Measurements from ENCODE around the gene ESPN. TPM values are rescaled to one million over a fixed set of nuclear protein-coding genes. Genes with fewer than 3 reads are reported as not detected.

The ESPN gene
- total and polyA plus RNA-seq, 2 of the 8 experiments (the other 6 are each of a cell fraction or from before 2014, with no cell fraction given): 5.2 to 16.3 TPM

DNA sequence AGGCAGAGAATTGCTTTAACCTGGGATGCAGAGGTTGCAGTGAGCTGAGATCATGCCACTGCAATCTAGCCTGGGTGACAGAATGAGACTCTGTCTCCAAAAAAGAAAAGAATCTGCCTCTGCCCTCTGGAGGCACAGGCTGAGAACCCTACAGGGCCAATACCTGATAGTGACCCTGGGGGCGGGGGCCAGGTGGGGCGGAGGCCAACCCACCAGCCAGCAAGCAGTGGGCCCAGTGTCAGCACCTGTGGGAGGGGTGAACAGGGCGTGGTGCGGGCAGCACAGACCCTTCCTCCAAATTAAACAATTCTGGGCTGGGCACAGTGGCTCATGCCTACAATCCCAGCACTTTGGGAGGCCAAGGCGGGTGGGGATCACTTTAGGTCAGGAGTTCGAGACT, 85.9 kb downstream of the ESPN start:
- WGBS, 2 experiments (ENCODE audit: extremely low coverage in 1 of 2, insufficient coverage in 1 of 2, insufficient read length in 1 of 2, insufficient replicate concordance in 2 of 2, low coverage in 1 of 2, low lambda C conversion rate in 2 of 2, missing lambda C conversion rate in 1 of 2): 83% methylated on average over 3 of the region's 6 CpGs; no CpG with 5 or more reads in 1 of the 2 experiments
- POLR2A ChIA-PET (ENCODE audit: partially characterized antibody): no interaction called here
- TF ChIP-seq SIX5 (IDR thresholded peaks at IDR 0.05; ENCODE audit: low read depth, low read length): no peak

More for the DNA sequence above, 85.9 kb downstream of the ESPN start:
- Histone ChIP-seq H2AFZ (ENCODE audit: low read length) (no peak overlapping the region), H3K4me3 (ENCODE audit: extremely low read depth in 1 of 4, insufficient read depth in 2 of 4, low read depth in 3 of 4, low read length in 4 of 4) (no peak overlapping the region), H2BK5ac (ENCODE audit: low read depth, low read length) (no peak overlapping the region), H2BK20ac (ENCODE audit: low read length) (no peak overlapping the region), H3K36me3 (ENCODE audit: control insufficient read depth in 2 of 4, insufficient read depth in 4 of 4, low read length in 3 of 4) (no peaks in the 10 kb centered on the region), H3K18ac (ENCODE audit: extremely low read depth, low read length) (no peak overlapping the region), H3K27ac (ENCODE audit: low read depth, low read length) (no peak overlapping the region), H3K9me3 (ENCODE audit: insufficient read depth in 2 of 2, low read depth in 1 of 2, low read length in 1 of 2) (no peaks in the 10 kb centered on the region), H2BK15ac (ENCODE audit: low read length) (no peak overlapping the region), H4K8ac (ENCODE audit: extremely low read depth, insufficient read depth, low read length) (no peak overlapping the region), H3K4me1 (replicated peaks in 1 of 4; ENCODE audit: control insufficient read depth in 3 of 4, insufficient read depth in 4 of 4, low read length in 3 of 4) (no peaks in the 10 kb centered on the region; a peak in 3 of 7 replicates), H3K23me2 (ENCODE audit: low read depth, low read length) (no peaks in the 10 kb centered on the region), H3K27me3 (replicated peaks in 1 of 4; ENCODE audit: control insufficient read depth in 3 of 4, extremely low read depth in 1 of 4, insufficient read depth in 3 of 4, low read length in 3 of 4) (no peaks in the 10 kb centered on the region), H3K56ac (replicated peaks; ENCODE audit: insufficient read length, low read depth, low read length) (no peak overlapping the region), H3K79me2 (ENCODE audit: control insufficient read depth in 1 of 2, insufficient read depth in 2 of 2, low read length in 2 of 2) (no peaks in the 10 kb centered on the region), H3K79me1 (ENCODE audit: low read depth, low read length) (no peaks in the 10 kb centered on the region), H3K4me2 (ENCODE audit: insufficient read depth in 1 of 2, low read depth in 2 of 2, low read length in 2 of 2) (no peak overlapping the region), H2BK12ac (ENCODE audit: low read depth, low read length) (no peak overlapping the region), H3K4ac (replicated peaks; ENCODE audit: insufficient read length, low read depth, low read length) (no peak overlapping the region), H3K9ac (replicated peaks in 1 of 4; ENCODE audit: extremely low read depth in 1 of 4, low read depth in 3 of 4, low read length in 3 of 4) (no peak overlapping the region), H4K20me1 (replicated peaks in 1 of 2; ENCODE audit: control insufficient read depth in 1 of 2, insufficient read depth in 2 of 2, low read length in 2 of 2) (no peaks in the 10 kb centered on the region), H3K23ac (ENCODE audit: insufficient read length) (no peak overlapping the region), H2BK120ac (replicated peaks; ENCODE audit: low read depth, low read length) (no peak overlapping the region), H2AK5ac (ENCODE audit: low read depth, low read length) (no peak overlapping the region), H4K5ac (ENCODE audit: insufficient read length, low read depth, low read length) (no peak overlapping the region), H4K91ac (replicated peaks; ENCODE audit: insufficient read length, low read length) (no peak overlapping the region), H3K14ac (ENCODE audit: insufficient read length) (no peak overlapping the region)
- FAIRE-seq: no peak
- DNase-seq (ENCODE audit: low read depth in 1 of 2, low spot score in 2 of 2): no peak
- CTCF ChIA-PET (ENCODE audit: partially characterized antibody): interaction anchor here (1.0 to 1.2 kb wide), 2 partner anchors 73 to 90 kb away, joined by 3 read pairs; no protein-coding TSS in a partner anchor

Data from H1 (cell line).